ENCODE data around the gene KREMEN1.

KREMEN1 gene

DNA sequence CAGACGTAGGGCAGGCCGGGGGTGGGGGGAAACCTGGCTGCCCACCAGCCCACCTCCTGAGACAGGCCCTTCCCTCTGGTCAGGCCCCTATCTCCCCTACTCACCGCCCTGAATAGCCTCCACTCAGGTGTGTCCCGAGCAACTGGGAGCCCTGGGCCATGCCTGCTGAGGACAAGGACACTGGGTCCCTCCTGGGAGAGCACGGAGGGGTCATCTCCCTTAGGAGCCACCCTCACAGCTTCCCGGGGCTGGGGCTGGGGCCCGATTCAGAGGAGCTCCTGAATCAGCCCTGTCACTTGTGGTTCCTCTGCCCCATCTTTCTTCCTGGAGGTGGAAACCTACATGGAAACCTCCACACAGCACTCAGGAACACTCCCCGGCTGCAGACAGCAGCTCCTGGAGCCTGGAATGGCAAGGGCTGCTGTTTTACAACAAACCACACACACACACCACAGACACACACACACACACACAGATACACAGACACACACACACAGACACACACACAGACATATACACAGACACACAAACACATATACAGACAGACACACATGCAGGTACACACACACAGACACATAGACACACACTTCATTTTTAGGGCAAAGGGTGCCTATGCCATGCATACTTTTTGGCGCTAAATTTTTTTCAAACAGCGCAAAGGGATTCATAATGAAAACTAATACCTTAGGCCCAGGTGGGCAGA, 123.3 kb downstream of the KREMEN1 start:
- TF ChIP-seq, protein P1, sequence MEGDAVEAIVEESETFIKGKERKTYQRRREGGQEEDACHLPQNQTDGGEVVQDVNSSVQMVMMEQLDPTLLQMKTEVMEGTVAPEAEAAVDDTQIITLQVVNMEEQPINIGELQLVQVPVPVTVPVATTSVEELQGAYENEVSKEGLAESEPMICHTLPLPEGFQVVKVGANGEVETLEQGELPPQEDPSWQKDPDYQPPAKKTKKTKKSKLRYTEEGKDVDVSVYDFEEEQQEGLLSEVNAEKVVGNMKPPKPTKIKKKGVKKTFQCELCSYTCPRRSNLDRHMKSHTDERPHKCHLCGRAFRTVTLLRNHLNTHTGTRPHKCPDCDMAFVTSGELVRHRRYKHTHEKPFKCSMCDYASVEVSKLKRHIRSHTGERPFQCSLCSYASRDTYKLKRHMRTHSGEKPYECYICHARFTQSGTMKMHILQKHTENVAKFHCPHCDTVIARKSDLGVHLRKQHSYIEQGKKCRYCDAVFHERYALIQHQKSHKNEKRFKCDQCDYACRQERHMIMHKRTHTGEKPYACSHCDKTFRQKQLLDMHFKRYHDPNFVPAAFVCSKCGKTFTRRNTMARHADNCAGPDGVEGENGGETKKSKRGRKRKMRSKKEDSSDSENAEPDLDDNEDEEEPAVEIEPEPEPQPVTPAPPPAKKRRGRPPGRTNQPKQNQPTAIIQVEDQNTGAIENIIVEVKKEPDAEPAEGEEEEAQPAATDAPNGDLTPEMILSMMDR (IDR thresholded peaks at IDR 0.05; ENCODE audit: low read depth, low read length): no peak
- no peak for DNase-seq (ENCODE audit: extremely low read depth, low read depth)

DNA sequence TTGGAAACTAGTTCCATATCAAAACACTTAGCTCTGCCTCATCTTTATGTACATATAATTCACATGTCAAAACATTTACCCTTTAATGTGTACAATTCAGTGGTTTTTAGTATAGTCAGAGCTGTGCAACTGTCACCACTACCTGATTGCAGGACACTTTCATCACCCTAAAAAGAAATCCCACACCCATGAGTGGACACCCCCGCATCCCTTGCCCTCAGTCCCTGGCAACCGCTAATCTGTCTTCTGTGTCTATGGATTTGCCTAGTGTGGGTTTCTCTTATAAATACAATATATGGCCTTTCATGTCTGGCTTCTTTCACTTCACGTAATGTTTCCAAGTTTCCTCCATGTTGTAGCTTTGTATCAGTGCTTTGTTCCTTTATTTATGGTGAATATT, 124.3 kb downstream of the KREMEN1 start:
- TF ChIP-seq, protein P1 (IDR thresholded peaks at IDR 0.05; ENCODE audit: low read depth, low read length): no peak
- DNase-seq (ENCODE audit: extremely low read depth, low read depth): no peak

DNA sequence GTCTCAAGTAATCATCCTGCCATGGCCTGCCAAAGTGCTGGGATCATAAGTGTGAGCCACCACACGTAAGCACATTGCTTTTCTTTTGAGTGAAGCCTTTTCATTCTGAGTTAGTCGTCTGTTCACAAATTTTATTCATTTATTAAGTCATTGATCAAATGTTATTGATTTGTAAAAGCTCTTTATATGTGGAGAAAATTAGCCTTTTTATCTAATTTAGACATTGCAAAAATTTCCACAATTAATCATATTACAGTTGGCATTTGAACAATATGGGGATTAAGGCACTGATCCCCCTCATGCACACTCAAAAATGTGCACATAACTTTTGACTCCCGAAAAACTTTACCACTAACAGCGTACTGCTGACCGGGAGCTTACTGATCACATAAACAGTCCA, 125.4 kb downstream of the KREMEN1 start:
- DNase-seq (ENCODE audit: extremely low read depth, low read depth): no peak
- TF ChIP-seq, protein P1 (IDR thresholded peaks at IDR 0.05; ENCODE audit: low read depth, low read length): no peak

DNA sequence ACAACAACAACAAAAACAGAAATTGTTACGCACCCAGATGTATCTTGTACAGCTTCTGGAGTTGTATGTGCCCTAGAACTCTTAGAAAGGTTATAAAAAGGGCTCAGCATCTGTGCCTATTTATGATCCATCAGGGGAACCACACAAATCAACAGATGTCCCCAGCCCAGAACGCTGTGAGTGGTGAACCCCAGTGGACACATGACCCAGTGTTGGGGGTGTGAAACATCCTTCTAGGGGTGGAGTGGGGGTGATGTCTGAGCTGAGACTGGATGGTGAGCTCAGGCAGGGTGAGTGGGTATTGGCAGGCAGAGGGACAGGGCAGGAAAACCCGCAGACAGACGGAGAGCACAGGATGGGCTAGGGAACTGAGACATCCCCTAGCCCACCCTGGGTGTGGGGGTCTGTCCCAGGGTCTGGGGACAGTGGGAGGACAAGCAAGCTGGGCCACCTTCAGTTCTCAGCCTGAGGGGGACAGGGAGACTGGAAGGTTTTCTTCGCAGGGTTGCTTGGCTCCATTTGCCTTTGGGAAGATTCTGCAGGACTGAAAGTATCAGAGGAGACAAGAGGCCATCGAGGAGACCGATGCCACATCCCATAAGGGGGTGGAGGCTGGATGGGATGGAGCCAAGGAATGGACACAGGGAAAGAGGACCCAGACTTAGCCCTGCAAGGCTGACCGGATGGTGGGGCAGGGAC, 127.0 kb downstream of the KREMEN1 start:
- TF ChIP-seq, protein P1 (IDR thresholded peaks at IDR 0.05; ENCODE audit: low read depth, low read length): no peak
- no peak for DNase-seq (ENCODE audit: extremely low read depth, low read depth)

DNA sequence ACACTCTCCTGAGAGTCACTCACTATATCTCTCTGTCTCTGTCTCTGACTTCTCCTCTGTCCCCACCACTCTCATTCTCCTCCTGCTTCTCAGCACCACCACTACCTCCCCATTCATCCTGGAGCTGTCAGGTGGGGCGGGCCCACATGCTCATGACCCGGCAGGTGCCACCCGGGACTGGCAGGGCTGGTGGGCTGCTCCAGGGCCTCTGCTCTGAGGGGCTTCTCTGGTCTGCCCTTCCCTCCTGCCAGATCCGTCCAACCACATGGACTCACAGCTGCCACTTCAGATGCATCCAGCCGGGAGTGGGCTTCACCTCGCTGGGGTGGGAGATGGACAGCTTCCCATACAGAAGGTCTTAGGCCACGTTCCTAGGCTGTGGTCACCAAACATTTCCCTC, 128.1 kb downstream of the KREMEN1 start:
- TF ChIP-seq, protein P1 (IDR thresholded peaks at IDR 0.05; ENCODE audit: low read depth, low read length): no peak
- no peak for DNase-seq (ENCODE audit: extremely low read depth, low read depth)

DNA sequence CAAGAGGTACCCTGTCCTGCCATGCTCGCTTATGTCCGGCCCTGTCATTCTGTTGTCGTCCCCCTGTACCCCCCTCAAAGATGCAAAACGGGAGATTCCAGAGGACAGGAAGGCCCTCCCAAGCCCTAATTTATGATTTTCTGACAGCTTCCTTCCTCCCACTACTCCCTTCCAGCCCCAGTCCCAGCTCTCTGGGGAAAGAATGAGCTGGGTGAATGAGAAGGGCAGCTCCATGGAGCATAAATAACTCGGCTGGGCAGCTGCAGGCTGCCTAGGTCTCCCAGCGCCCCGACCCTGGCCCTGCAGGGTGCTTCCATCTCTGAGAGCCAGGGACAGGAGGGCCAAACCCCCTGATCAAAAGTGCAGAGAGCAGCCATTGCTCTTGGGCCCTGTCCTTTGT, 128.9 kb downstream of the KREMEN1 start:
- DNase-seq (ENCODE audit: extremely low read depth, low read depth): no peak
- TF ChIP-seq, protein P1 (IDR thresholded peaks at IDR 0.05; ENCODE audit: low read depth, low read length): no peak
